Activated effector memory CD4-positive, alpha-beta T cell treated with Interleukin-2 at 50 U/mL for 16 hours (primary cell): ENCODE data around the gene MUC6.

Source experiments
- DNase-seq: peaks from one replicate; pipeline ENCODE4 v3.0.0-alpha.2; 2020

Gene MUC6

GRCh38 chr11:1049911-1050580, 13.5 kb upstream of the MUC6 start:
- no peak for DNase-seq

- DNase-seq = no peak
Observed at GRCh38 chr11:1049431-1049891, 12.9 kb upstream of the MUC6 start.

GRCh38 chr11:1049071-1049405, 12.5 kb upstream of the MUC6 start:
- no peak for DNase-seq

GRCh38 chr11:1048375-1049070, 12.0 kb upstream of the MUC6 start:
- DNase-seq = no peak

GRCh38 chr11:1047595-1048156, 11.2 kb upstream of the MUC6 start:
- DNase-seq = no peak

GRCh38 chr11:1044160-1044559, 7.6 kb upstream of the MUC6 start:
- DNase-seq = no peak

GRCh38 chr11:1043563-1044096, 7.1 kb upstream of the MUC6 start:
- DNase-seq = no peak

- no peak for DNase-seq
Observed at GRCh38 chr11:1042626-1043562, 6.4 kb upstream of the MUC6 start.

GRCh38 chr11:1041936-1042608, 5.6 kb upstream of the MUC6 start:
- no peak for DNase-seq

- DNase-seq = no peak
Observed at GRCh38 chr11:1041471-1041870, 5.0 kb upstream of the MUC6 start.

GRCh38 chr11:1041149-1041467, 4.6 kb upstream of the MUC6 start:
- DNase-seq = no peak

- DNase-seq = no peak
Observed at GRCh38 chr11:1040428-1041148, 4.1 kb upstream of the MUC6 start.

GRCh38 chr11:1039481-1040427, 3.2 kb upstream of the MUC6 start:
- no peak for DNase-seq

GRCh38 chr11:1038921-1039320, 2.4 kb upstream of the MUC6 start:
- DNase-seq = no peak

GRCh38 chr11:1038361-1038760, 1.8 kb upstream of the MUC6 start:
- no peak for DNase-seq

- no peak for DNase-seq
Observed at GRCh38 chr11:1037506-1038055, 1.1 kb upstream of the MUC6 start.

- DNase-seq = no peak
Observed at GRCh38 chr11:1036931-1037330, 413 bp upstream of the MUC6 start.

- no peak for DNase-seq
Observed at GRCh38 chr11:1035577-1036283, 788 bp downstream of the MUC6 start.

- no peak for DNase-seq
Observed at GRCh38 chr11:1034456-1035295, 1.8 kb downstream of the MUC6 start.
